Raji (cell line): ENCODE results near the gene C12orf56.

Experiments used
- POLR2A ChIP-seq: IDR thresholded peaks from 2 replicates; pipeline ENCODE4 v1.6.1; 2011; ENCODE audit warnings: low read depth, low read length, control low read depth; ENCODE audit not compliant: insufficient read depth

C12orf56 gene

DNA sequence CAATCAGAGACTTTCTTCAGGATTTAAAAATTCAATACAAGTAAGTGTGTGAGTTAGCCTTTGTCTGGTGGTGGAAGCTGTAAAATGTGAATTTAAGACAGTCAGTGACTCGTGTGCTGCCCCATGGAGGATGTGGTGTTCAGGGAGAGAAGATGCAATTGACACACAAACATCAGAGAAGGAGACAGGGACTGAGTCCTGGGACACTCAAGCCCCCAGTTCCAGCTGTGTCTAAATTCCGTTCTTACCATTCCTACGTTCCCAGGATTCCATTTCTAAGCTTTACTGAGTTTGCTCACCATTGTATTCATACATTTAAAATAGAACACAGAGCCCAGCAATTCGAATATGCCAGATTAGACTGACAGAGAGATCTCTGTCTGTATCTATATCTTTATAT lies 67.6 kb downstream of the C12orf56 start:
- TF ChIP-seq POLR2A, result no peak

DNA sequence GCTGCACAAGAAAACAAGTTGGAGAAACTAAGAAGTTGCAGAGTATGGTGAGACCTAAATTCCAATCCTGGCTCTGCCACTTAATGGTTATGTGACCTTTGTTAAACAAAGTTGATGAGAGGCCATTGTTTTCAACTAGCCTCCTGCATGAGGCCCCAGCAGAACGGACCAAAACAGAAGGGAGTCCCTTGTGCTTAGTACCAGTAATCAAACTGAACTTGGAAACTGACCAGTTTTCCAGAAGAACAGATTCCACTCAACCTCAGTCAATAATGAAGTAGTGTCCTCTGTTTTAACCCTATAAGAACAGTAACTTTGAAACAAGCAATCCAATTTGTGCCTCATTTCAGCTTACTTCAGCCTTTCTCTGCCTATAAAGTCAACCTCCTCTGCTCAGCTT lies 69.9 kb downstream of the C12orf56 start:
- TF ChIP-seq POLR2A, result no peak

- TF ChIP-seq POLR2A, result no peak
Measured at GRCh38 chr12:64318605-64319004, 72.0 kb downstream of the C12orf56 start.

DNA sequence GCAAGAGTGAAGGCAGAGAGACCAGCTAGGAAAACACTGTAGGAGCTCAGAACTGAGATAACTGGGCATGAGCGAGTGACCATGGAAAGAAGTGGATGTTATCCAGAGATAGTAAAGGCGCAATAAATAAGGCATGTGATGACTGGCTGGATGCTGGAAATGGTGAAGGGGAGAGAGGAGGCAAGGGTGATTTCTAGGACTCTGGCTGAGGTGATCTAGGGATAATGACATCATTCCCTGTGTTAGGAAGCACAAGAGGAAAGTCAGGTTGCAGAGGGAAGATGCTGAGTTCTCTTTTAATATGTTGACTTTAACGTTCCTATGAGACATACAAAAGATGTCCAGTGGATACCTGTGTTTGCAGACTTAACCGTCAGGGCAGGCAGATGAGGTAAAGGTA lies 78.7 kb downstream of the C12orf56 start:
- TF ChIP-seq POLR2A, result no peak

DNA sequence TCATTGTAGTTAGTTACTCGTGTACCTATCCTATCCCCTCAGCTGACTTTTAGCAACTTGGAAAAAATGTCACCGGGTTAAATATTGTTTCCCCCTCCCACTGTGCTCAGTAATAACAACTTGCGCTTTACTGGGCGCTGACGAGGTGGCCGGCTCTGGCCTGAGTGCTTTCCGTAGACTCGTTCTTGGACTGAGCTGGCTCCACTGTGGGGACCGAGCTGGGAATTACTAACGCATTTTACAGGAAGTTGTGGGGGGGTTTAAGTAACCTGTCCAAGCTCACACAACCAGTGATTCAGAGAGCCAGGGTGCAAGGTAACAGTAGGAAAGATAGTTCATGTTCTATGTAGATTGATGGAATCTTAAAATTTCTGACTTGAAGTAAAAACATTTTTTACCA lies 86.0 kb downstream of the C12orf56 start:
- TF ChIP-seq POLR2A, result no peak

GRCh38 chr12:64299628-64300027 lies 90.9 kb downstream of the C12orf56 start:
- no peak for TF ChIP-seq POLR2A

GRCh38 chr12:64296301-64296700 lies 94.3 kb downstream of the C12orf56 start:
- no peak for TF ChIP-seq POLR2A

DNA sequence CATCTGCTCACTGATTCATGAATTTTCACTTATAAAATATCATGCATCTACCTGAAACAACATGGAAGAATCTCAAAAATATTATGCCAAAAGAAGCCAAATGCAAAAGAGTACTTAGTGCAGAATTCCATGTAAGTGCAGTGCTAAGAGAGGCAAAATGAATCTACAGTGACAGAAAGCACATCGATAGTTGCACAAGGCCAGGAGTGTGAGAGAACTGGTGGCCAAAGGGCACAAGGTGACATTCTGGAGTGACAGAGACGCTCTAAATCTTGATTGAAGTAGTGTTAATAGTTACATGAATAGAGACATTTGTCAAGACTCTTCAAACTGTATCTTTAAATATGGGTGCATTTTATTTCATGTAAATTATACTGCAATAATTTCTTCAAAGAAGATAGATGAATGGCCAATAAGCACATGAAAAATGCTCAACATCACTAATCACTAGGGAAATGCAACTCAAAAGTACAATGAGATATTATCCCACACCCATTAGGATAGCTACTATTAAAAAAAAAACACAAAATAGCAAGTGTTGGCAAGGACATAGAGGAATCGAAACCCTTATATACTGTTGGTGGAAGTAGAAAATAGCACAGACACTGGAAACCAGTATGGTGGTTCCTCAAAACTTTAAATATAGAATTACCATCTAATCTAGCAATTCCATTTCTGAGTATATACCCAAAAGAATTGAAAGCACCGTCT lies 96.7 kb downstream of the C12orf56 start:
- no peak for TF ChIP-seq POLR2A

DNA sequence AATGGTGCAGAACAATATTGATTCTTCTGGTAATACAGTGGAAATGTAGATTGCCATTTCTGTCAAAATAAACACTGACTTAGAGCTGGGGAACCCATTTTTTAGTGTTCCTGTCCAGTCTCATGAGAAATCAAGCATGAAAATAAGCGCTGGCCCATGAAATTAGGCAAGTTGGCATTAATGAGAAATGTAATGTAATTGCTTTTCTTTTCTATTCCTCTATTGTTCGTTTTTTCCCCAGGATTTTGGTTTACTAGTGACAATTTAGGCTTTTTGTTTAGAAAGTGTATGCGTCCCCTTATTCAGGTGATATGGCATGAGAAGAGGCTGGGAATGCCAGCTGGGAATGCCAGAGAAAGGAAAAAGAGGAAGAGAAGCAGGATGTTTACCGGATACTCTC lies 104.0 kb downstream of the C12orf56 start:
- TF ChIP-seq POLR2A, result no peak

DNA sequence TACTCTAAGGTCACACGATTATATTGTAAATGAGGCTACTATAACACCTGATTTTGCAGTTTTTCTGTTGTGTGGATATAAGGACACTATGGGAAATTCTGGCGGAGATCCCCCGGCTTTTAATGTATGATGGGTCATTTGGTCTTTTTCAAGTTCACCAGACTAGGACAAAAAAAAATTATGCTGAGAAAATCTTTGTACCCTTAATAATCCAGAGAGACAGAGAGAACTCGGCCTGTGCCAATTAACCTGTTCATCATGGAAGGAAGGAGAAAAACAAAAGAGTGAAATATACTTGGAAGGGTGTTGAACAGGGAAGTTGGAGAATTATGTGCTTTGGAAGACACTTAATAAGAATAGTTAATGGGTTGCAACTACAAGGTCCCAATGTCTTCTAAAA lies 106.3 kb downstream of the C12orf56 start:
- no peak for TF ChIP-seq POLR2A

DNA sequence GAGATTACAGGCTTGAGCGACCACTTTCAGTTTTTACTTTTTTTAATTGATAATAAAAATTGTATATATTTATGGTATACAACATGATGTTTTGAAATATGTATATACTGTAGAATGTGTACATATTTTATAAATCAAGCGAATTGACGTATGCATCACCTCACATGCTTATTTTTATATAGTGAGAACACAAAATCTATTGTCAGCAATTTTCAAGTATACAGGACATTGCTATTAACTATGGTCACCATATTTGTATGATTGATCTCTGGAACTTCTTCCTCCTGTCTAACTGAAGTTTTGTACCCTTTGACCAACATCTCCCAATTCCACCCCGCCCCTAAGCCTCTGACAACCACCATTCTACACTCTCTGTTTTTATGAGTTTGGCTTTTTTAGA lies 112.1 kb downstream of the C12orf56 start:
- no peak for TF ChIP-seq POLR2A

- TF ChIP-seq POLR2A, result no peak
Measured at GRCh38 chr12:64273527-64274403, 116.8 kb downstream of the C12orf56 start.

DNA sequence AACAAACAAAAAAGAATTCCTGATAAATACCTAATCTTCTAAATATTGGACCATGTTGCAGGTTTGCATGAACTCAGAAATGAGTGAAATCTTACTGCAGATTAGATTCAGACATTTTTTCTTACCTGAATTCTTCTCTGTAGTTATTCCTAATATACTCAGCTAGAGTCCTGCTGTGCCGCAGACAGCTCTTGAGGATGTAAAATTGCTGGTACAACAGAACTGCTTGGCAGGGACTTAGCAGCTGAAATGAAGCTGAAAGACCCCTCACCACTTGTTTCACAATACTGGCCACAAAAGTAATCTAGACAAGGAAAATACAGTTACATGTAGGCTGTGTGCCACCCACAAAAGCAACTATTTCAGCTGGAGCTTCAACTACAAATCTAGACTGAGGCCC lies 120.1 kb downstream of the C12orf56 start:
- no peak for TF ChIP-seq POLR2A

DNA sequence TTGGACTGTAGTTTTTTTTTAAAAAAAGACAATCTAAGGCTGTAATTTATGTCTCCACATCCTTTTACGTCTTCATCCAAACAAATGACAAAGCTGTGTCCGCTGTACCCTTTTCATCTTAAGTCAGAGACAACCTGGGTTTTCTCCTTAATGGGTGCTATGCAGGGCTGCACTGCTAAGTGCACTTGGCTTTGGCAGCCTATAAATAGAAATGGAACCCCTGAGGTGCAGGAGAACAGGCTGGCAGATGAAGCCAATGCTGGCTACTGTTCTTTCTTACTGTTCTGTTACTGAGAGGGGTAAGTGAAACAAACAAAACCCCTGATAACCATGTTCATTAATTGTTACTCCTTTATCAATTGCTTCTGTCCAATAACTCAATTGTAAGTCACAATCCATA lies 121.4 kb downstream of the C12orf56 start:
- no peak for TF ChIP-seq POLR2A

- TF ChIP-seq POLR2A, result no peak
Measured at GRCh38 chr12:64268409-64268808, 122.1 kb downstream of the C12orf56 start.

- no peak for TF ChIP-seq POLR2A
Measured at GRCh38 chr12:64265839-64266238, 124.7 kb downstream of the C12orf56 start.
